ENCODE data around the gene WDR59.
"Not testable (repeated sequence)": the region's sequence is repeated elsewhere in the genome, so short reads cannot be mapped to it uniquely, and the experiment has no call there.

WDR59 gene

GRCh38 chr16:74991593-74992403 lies 6.9 kb upstream of the WDR59 start:
- in situ Hi-C loops (cut with MboI; ENCODE audit: low pct_unique_long_range_greater_than_20kb, low sequenced_read_pairs), result loop anchor here (10.0 kb wide), 1 partner anchor 123 kb away; the partner anchor contains the start of gene LDHD
- no peak for DNase-seq

GRCh38 chr16:74991268-74991592 lies 6.3 kb upstream of the WDR59 start:
- DNase-seq, result no peak
- in situ Hi-C loops (cut with MboI; ENCODE audit: low pct_unique_long_range_greater_than_20kb, low sequenced_read_pairs), result loop anchor here (10.0 kb wide), 1 partner anchor 124 kb away; the partner anchor contains the start of gene LDHD

GRCh38 chr16:74990832-74991231 lies 5.9 kb upstream of the WDR59 start:
- in situ Hi-C loops (cut with MboI; ENCODE audit: low pct_unique_long_range_greater_than_20kb, low sequenced_read_pairs), result loop anchor here (10.0 kb wide), 1 partner anchor 124 kb away; the partner anchor contains the start of gene LDHD
- no peak for DNase-seq

DNA sequence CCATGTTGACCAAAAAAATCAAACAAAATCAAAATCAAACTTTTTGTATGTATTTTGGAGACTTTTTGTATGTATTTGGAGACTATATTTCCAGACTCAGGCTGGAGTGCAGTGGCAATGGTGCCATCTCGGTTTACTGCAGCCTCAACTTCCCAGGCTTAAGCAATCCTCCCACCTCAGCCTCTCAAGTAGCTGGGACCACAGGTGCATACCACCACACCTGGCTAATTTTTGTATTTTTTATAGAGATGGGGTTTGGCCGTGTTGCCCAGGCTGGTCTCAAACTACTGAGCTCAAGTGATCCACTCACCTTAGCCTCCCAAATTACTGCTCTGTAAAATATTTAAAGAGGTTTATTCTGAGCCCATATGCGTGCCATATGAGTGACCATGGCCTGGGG lies 4.9 kb upstream of the WDR59 start:
- in situ Hi-C loops (cut with MboI; ENCODE audit: low pct_unique_long_range_greater_than_20kb, low sequenced_read_pairs), result loop anchor here (10.0 kb wide), 1 partner anchor 125 kb away; the partner anchor contains the start of gene LDHD

GRCh38 chr16:74987027-74987681 lies 2.2 kb upstream of the WDR59 start:
- DNase-seq, result no peak
- in situ Hi-C loops (cut with MboI; ENCODE audit: low pct_unique_long_range_greater_than_20kb, low sequenced_read_pairs), result no loop called here

More for the DNA sequence above, 4.9 kb upstream of the WDR59 start:
- not testable (repeated sequence) for DNase-seq

DNA sequence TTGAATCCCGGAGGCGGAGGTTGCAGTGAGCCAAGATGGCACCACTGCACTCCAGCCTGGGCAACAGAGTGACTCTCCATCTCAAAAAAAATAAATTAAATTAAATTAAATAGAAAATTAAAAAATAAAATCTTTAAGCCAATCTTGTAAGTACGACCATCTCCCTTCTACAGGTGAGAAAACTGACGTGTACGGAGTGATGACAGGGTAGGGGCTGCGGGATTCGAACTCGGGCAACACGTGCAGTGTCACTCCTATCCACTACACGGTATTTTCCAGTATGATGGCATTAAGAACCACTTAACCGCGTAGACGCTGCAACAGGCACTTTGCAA lies 762 bp downstream of the WDR59 start:
- no peak for DNase-seq
- in situ Hi-C loops (cut with MboI; ENCODE audit: low pct_unique_long_range_greater_than_20kb, low sequenced_read_pairs), result no loop called here

- in situ Hi-C loops (cut with MboI; ENCODE audit: low pct_unique_long_range_greater_than_20kb, low sequenced_read_pairs), result no loop called here
- no peak for DNase-seq
Observed at GRCh38 chr16:74982256-74982655, 2.7 kb downstream of the WDR59 start.

DNA sequence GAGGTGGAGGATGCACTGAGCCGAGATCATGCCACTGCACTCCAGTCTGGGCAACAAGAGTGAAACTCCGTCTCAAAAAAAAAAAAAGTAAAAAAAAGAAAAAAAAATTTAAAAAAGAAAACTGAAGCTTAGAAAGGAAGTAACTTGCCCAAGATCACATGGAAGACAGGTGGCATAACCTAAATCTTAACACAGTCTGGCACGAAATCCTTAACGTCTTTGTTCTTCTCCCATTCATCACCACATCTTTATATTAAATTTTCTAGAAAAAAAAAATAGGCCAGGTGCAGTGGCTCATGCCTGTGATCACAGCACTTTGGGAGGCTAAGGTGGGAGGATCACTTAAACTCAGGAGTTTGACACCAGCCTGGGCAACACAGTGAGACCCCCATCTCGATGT lies 9.3 kb downstream of the WDR59 start:
- DNase-seq, result no peak
- in situ Hi-C loops (cut with MboI; ENCODE audit: low pct_unique_long_range_greater_than_20kb, low sequenced_read_pairs), result no loop called here

- in situ Hi-C loops (cut with MboI; ENCODE audit: low pct_unique_long_range_greater_than_20kb, low sequenced_read_pairs), result no loop called here
Observed at GRCh38 chr16:74973304-74973703, 11.6 kb downstream of the WDR59 start.

DNA sequence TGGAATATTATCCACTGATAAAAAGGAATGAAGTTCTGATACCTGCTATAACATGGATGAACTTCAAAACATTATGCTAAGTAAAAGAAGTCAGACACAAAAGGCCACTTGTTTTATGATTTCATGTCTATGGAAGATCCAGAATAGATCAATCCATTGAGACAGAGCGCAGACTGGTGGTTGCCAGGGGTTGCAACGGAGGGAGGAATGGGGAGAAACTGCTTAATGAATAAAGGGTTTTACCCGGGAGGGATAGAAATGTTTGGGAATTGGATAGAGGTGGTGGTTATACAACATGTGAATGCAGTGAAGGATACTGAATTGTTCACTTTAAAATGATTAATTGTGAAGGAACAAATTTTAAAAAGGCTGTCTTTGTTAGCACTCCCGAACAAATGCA lies 30.2 kb downstream of the WDR59 start:
- no peak for DNase-seq
- in situ Hi-C loops (cut with MboI; ENCODE audit: low pct_unique_long_range_greater_than_20kb, low sequenced_read_pairs), result no loop called here

More at GRCh38 chr16:74973304-74973703, 11.6 kb downstream of the WDR59 start:
- DNase-seq, result no peak

DNA sequence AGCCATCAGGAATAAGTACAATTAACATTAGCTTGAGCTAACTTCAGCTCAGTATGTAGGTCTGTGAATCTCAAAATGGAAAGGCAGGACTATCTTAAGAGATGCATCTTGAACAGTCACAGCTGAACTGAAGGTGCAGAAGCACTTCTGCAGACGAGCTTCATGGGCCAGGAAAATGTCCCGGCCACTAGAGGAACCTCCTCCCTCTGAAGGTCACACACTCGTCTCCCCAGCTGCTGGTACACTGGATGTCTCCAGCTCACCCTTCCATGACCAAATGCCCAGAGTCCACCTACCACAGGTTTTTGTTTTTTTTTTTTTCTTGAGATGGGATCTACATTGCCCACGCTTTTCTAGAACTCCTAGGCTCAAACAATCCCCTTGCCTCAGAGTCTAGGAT lies 33.2 kb downstream of the WDR59 start:
- in situ Hi-C loops (cut with MboI; ENCODE audit: low pct_unique_long_range_greater_than_20kb, low sequenced_read_pairs), result no loop called here
- DNase-seq, result no peak

- in situ Hi-C loops (cut with MboI; ENCODE audit: low pct_unique_long_range_greater_than_20kb, low sequenced_read_pairs), result no loop called here
- DNase-seq, result no peak
Observed at GRCh38 chr16:74951206-74951605, 33.7 kb downstream of the WDR59 start.

- in situ Hi-C loops (cut with MboI; ENCODE audit: low pct_unique_long_range_greater_than_20kb, low sequenced_read_pairs), result no loop called here
- no peak for DNase-seq
Observed at GRCh38 chr16:74950511-74950910, 34.4 kb downstream of the WDR59 start.

DNA sequence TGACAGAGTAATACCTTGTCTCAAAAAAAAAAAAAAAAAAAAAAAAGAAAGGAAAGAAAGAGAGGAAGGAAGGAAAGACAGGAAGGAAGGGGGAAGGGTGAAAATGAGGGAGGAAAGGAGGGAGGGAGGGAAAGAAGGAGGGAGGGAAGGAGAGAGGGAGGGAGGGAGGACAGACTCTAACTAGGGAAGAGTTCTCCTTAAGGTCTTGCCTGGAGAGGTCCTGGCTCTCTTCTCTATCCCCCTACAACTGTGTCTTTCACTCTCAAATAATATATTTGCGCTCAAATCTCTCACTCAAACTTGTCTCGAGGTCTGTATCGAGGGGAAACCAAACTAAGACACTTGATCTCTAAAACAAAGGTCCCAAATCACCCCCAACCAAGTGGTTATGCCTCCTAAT lies 35.6 kb downstream of the WDR59 start:
- in situ Hi-C loops (cut with MboI; ENCODE audit: low pct_unique_long_range_greater_than_20kb, low sequenced_read_pairs), result no loop called here
- DNase-seq, result no peak

GRCh38 chr16:74944466-74944865 lies 40.5 kb downstream of the WDR59 start:
- no peak for DNase-seq
- in situ Hi-C loops (cut with MboI; ENCODE audit: low pct_unique_long_range_greater_than_20kb, low sequenced_read_pairs), result no loop called here

- DNase-seq, result no peak
- in situ Hi-C loops (cut with MboI; ENCODE audit: low pct_unique_long_range_greater_than_20kb, low sequenced_read_pairs), result no loop called here
Observed at GRCh38 chr16:74942977-74943918, 41.7 kb downstream of the WDR59 start.

- in situ Hi-C loops (cut with MboI; ENCODE audit: low pct_unique_long_range_greater_than_20kb, low sequenced_read_pairs), result no loop called here
- DNase-seq, result no peak
Observed at GRCh38 chr16:74942566-74942965, 42.4 kb downstream of the WDR59 start.

DNA sequence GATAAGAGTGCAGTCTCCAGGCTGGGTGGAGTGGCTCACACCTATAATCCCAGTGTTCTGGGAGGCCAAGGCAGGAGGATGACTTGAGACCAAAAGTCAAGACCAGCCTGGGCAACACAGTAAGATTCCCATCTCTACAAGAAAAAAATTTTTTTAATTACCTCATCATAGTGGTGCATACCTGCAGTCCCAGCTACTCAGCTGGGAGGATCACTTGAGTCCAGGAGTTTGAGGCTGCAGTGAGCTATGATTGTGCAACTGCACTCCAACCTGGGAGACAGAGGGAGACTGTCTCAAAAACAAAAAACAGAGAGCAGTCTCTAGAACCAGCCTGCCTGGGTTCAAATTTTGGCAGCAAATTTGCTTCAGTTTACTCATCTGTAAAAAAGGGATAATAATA lies 45.2 kb downstream of the WDR59 start:
- in situ Hi-C loops (cut with MboI; ENCODE audit: low pct_unique_long_range_greater_than_20kb, low sequenced_read_pairs), result no loop called here
- no peak for DNase-seq

DNA sequence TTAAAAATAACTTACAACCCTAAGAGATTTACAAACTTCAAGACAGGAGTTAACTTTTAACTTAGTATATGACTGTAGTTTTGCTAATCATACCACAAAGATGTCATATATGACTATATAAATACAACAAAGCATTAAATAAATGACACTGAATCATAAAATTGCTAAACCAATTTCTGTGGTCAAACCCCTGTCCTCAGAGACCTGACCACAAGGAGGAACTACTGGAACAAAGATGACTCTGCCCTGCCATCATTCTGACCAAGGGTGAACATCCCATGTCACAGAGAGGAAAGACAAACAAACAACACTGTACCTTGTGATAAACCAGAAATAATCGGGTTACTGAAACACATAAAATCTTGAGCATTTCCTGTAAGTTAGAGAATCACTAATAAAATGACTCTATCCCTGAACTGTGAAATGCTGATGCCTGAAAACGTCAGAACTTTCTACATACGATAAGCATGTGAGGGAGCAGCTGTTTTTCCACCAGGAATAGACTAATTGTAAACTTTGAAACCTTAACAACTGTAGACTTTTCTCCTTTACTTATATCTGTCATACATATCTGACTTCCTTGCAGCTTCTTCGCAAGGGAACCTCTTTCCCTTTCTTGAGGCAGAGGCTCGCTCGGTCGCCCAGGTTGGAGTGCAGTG lies 47.9 kb downstream of the WDR59 start:
- in situ Hi-C loops (cut with MboI; ENCODE audit: low pct_unique_long_range_greater_than_20kb, low sequenced_read_pairs), result no loop called here
- peak; percentile 40 for DNase-seq

Measured in KBM-7 (cell line).